Stimulated activated CD8-positive, alpha-beta memory T cell treated with anti-CD3 and anti-CD28 coated beads, Interleukin-12 subunit alpha, Interleukin-12 subunit beta, amount 100 ng/mL, for 1 hour (primary cell): ENCODE data around the gene SLC22A4.

ENCODE experiments used
- DNase-seq: peaks from one replicate; pipeline ENCODE4 v3.0.0-alpha.2; 2020; ENCODE audit warnings: low read depth

The SLC22A4 gene

GRCh38 chr5:132262882-132263547 lies 31.2 kb upstream of the SLC22A4 start:
- no peak for DNase-seq

GRCh38 chr5:132263548-132264261 lies 30.5 kb upstream of the SLC22A4 start:
- DNase-seq, result no peak

- DNase-seq, result no peak
These were observed 29.5 kb upstream of the SLC22A4 start for GRCh38 chr5:132264546-132265335.

- DNase-seq, result no peak
These were observed 28.7 kb upstream of the SLC22A4 start for GRCh38 chr5:132265336-132266030.

GRCh38 chr5:132266031-132266835 lies 28.0 kb upstream of the SLC22A4 start:
- DNase-seq, result no peak

- no peak for DNase-seq
These were observed 27.4 kb upstream of the SLC22A4 start for GRCh38 chr5:132266836-132267160.

- no peak for DNase-seq
These were observed 26.9 kb upstream of the SLC22A4 start for GRCh38 chr5:132267166-132267739.

- no peak for DNase-seq
These were observed 26.0 kb upstream of the SLC22A4 start for GRCh38 chr5:132267931-132268768.

GRCh38 chr5:132268769-132269551 lies 25.2 kb upstream of the SLC22A4 start:
- no peak for DNase-seq

GRCh38 chr5:132269635-132270334 lies 24.4 kb upstream of the SLC22A4 start:
- DNase-seq, result no peak

- DNase-seq, result no peak
These were observed 23.9 kb upstream of the SLC22A4 start for GRCh38 chr5:132270335-132270665.

GRCh38 chr5:132270706-132271105 lies 23.5 kb upstream of the SLC22A4 start:
- DNase-seq, result no peak

- no peak for DNase-seq
These were observed 22.6 kb upstream of the SLC22A4 start for GRCh38 chr5:132271251-132272246.

GRCh38 chr5:132272311-132273210 lies 21.6 kb upstream of the SLC22A4 start:
- peak; percentile 59 for DNase-seq

- no peak for DNase-seq
These were observed 20.6 kb upstream of the SLC22A4 start for GRCh38 chr5:132273631-132274030.

GRCh38 chr5:132274050-132274792 lies 20.0 kb upstream of the SLC22A4 start:
- DNase-seq, result no peak
